ENCODE data around the gene PLEKHN1.

The PLEKHN1 gene, protein sequence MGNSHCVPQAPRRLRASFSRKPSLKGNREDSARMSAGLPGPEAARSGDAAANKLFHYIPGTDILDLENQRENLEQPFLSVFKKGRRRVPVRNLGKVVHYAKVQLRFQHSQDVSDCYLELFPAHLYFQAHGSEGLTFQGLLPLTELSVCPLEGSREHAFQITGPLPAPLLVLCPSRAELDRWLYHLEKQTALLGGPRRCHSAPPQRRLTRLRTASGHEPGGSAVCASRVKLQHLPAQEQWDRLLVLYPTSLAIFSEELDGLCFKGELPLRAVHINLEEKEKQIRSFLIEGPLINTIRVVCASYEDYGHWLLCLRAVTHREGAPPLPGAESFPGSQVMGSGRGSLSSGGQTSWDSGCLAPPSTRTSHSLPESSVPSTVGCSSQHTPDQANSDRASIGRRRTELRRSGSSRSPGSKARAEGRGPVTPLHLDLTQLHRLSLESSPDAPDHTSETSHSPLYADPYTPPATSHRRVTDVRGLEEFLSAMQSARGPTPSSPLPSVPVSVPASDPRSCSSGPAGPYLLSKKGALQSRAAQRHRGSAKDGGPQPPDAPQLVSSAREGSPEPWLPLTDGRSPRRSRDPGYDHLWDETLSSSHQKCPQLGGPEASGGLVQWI

DNA sequence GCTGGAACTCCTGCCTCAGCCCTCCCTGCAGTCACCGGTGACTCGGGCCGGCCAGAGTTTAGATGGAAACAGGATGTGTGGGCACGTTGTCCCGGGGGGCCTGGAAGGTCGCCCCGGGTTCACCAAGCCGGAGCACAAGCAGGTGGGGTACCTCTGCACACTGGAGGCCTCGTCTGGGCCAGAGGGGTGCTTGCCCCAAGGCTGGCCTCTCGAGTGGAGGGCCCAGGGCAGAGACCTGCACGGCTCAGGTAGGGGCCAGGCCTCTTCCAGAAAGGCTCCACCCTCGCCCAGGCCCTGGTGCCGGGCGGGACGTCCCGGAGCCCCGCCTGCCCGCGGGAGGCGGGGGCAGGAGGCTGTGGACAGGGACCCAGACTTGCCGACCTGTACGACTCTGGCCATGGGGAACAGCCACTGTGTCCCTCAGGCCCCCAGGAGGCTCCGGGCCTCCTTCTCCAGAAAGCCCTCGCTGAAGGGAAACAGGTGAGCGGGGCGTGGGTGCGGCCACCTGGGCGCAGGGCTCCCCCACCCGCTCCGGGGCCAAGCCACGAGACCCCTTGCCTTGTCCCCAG lies at the start of gene PLEKHN1:
Gene PLEKHN1, plus strand, starts transcription at position 348 of the 569 bp plus-strand sequence. Its CDS starts 50 bp downstream, at position 398.
- in situ Hi-C loops (cut with MboI; ENCODE audit: low sequenced_read_pairs), result no loop called here

DNA sequence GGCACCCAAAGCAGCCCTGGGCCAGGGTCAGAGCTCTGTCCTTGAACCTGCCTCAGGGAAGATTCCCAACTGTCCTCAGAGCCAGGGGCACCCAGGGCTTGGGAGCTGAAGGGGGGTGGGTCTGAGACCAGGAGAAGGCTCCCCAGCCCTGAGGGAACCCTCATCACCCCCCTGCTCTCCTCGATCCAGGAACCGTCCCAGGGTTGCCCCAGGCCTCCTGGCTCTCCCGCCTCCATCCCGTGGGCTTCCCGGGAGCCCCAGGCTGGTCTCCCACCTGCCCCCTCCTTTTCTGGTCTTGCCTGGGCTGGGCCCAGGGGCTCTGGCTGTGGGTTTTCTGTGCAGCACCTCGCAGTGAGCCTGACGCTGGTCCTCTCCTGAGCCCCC lies 49.2 kb upstream of the PLEKHN1 start:
- in situ Hi-C loops (cut with MboI; ENCODE audit: low sequenced_read_pairs), result no loop called here

DNA sequence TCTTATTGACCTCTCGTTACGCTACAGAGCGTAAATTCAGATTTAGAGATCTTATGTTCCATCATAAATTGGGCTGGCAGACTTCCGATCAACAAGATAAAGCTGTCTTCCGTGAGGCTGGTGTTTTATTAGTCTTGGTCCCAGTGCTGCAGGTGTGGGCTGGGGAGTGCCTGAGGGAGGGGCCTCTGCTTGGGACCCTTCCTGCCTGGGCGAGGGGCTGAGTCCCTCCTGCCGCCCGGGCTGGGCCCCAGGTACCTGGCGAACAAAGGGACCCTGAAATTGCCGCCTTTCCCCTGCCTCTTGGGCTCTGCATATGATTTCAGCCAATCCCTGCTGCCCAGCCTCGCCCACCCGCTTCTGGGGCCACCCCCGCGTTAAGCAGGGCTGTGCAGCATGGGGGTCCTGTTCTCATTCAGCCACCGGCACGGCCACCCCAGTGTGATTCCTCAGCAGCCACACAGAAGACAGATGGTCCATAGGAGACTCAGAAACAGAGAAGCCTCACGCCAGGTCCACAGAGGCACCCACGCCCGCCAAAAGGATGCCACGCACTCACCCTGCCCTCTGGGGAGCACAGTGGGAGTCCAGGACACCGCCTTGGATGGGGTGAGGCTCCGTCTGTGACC lies 48.7 kb upstream of the PLEKHN1 start:
- in situ Hi-C loops (cut with MboI; ENCODE audit: low sequenced_read_pairs), result no loop called here

DNA sequence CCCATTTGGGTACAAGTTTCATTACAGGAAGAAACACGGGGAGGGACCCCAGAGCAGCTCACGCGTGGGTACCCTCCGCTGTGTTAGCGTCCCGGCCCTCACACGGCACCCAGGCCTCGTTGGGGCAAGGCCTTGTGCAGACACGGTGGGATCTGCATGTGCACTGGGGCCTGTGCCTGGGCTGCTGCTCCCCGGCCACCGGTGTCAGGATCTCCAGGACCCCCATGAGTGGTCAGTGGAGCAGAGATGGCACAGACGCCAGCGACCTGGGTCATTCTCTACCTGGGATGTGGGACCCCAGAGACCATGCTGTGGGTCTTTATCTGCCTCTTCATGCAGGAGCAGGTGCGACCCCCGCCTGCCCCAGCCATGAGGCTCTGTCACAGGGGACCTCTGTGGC lies 47.9 kb upstream of the PLEKHN1 start:
- in situ Hi-C loops (cut with MboI; ENCODE audit: low sequenced_read_pairs), result no loop called here

DNA sequence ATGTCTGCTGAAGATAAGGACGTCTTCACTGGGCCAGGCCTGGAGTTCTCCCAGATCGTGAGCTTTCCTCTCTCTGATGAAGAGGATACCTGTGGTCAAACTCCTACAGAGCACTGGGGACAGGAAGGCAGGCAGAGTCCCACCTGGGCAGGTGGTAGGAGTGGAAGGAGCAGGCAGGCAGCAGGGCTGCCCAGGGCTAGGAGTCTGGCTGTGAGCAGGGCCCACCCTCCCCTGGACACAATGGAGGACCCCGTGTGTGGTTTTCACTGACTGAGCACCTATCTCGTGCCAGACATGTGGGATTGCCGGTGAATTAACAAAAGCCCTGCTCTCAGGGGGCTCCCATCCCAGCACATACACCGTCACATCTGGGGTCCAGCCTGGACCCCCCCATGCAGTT lies 47.4 kb upstream of the PLEKHN1 start:
- in situ Hi-C loops (cut with MboI; ENCODE audit: low sequenced_read_pairs), result no loop called here

DNA sequence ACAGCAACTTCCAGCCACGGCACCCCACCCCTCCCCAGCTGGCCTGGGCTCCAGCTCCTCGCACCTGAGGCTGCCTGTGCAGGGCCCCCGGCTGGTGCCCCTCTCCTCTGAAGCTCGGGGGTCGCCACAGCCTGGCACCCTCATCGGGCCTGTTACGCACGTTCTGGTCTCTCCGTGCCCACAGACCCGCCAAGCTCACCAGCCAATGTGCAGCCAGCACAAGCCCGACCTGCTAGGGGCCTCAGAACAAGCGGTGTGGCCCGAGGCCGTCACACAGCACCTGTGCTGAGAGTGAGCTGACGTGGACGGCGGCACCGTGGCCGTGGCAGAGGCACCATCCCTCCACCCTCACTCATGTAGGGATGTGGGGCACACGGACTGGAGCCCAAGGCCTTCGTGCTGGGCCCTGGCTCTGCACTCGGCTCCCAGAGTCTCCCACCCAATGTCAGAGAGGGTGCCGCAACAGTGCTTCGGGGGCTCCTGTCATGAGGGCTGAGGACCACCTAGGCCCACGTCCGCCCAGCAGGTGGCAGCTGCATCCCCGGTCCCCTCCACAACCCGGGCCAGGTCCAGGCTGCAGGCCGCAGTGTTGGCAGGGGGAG lies 46.9 kb upstream of the PLEKHN1 start:
- in situ Hi-C loops (cut with MboI; ENCODE audit: low sequenced_read_pairs), result no loop called here

DNA sequence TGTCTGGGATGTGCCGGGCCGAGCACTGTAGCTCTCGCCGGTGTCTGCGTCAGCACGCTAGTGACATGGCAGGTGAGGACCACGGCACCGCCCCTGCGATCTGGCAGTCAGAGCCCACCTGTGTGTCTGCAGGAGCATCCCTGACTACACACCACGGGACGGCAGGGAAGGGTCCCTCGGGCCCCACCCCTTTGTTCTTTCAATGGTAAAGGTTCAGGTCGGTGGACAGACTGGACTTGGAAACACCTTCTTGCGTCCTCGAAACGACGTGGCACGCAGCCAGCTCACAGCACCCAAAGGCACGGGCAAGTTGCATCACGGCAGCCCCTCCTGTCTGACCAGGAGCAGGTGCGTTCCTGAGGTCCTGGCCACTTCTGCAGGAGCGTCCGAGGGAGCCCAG lies 46.3 kb upstream of the PLEKHN1 start:
- in situ Hi-C loops (cut with MboI; ENCODE audit: low sequenced_read_pairs), result no loop called here

DNA sequence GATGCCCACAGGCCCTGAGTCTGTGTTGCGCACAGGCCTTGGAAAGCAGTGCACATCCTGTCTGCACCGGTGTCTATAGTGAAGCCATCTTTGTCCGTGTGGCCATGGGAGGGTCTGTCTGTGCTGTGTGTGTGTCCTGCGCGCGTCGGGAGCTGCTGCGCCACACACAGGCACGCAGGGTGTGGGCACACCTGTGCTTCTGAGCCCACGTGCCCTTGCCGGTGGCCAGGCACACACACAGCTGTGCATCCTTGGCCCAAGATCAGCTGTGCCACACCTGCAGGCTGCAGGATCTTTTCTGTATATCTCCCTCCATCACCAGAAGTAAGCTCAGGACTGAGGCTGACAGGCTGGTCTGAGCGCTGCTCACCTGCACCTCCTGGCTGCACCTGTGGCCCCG lies 45.8 kb upstream of the PLEKHN1 start:
- in situ Hi-C loops (cut with MboI; ENCODE audit: low sequenced_read_pairs), result no loop called here

DNA sequence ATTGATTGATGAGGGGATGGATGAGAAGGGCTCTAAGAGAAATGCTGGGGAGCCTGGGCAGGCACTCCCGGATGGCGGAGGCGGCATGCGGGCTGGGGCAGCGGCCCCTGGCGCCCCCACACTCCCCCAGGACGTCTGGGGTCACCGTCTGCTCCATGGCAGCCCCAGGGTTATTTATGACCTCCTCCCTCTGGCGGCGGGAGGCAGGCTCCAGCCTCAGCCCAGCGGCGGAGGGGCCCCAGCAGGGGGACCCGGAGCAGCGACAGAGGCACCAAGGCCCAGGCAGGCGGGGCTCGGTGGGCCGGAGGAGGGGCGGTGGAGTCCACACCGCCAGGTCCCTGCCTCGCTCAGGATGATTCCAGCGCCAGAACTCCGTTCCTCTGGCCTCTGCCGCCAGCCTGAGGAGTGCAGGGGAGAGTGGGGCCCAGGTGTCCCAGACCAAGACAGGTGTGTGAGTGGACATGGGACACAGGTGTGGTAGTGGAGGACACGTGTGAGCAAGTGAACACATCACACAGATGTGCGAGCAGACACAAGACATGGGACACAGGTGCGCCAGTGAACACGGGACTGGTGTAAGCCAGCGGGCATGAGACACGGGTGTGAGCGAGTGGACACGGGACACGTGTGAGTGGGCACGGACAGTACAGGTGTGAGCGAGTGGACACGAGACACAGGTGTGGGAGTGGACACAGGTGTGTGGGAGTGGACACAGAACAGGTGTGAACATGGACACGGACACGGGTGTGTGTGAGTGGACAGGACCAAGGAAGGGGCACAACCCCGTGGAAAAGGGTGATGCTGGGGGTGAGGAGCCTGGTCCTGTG lies 45.1 kb upstream of the PLEKHN1 start:
- in situ Hi-C loops (cut with MboI; ENCODE audit: low sequenced_read_pairs), result no loop called here

DNA sequence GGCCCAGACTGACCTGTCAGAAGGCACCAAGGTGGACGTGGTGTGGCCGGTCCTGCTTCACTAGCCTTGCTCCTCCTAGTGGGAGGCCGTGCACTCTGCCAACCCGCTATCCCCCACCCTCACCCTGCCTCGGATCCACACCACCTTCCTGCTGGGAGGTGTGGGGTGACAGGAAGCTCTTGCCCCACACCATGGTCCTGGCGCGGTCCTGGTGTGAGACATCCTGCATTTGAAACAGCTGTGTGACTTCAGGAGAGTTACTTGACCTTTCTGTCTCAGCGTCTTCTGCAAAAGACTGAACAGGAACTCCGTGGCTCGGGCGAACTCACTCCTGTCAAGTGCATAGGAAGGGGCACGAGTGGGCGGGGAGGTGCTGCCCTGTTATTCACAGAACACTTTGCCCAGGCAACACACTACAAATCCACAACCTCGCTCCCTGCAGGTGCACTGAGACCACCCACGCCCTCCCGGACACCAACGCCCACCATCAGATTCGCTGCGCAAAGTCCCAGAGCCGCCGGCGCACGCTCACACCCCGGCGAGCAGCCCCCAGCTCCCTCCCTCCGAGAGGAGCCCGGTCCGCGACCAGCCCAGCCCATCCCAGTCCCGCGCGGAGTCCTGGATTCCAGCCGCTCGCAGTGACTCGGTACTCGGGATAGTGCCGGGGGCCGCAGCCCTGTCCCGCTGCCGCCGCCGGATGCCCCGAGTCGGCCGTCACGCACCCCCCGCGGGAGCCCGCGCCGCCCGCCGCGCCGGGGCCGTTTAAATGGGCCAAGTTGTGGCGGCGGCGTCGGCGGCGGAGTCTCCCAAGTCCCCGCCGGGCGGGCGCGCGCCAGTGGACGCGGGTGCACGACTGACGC lies 42.9 kb upstream of the PLEKHN1 start, which contains the start of gene SAMD11:
Gene SAMD11, plus strand, starts transcription at position 793 of the 860 bp plus-strand sequence. CDS start 509 bp downstream, outside the sequence.
- in situ Hi-C loops (cut with MboI; ENCODE audit: low sequenced_read_pairs), result no loop called here

DNA sequence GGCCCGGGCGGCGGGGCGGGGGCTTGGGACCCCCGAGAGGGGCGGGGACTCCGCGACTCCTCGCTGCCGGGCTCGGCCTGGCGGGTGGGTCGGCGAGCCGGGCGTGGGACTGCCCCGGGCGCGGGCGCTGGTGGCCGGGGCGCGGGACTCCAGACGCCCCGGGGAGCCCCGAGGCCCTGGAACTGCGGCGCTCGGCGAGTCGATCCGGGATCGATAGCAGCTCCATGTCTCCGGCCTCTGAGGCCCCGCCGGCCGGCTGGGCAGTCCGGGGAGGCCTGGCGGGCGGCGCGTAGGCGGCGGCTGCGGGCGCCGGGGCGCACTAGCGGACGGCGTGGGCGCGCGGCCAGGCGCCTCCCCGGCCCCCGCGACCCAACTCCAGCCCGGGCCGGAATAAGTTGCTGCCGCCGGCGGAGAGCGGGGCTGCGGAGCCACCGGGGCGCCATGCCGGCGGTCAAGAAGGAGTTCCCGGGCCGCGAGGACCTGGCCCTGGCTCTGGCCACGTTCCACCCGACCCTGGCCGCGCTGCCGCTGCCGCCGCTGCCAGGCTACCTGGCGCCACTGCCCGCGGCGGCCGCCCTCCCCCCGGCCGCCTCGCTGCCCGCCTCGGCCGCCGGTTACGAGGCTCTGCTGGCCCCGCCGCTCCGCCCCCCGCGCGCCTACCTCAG lies 42.2 kb upstream of the PLEKHN1 start:
- in situ Hi-C loops (cut with MboI; ENCODE audit: low sequenced_read_pairs), result no loop called here

DNA sequence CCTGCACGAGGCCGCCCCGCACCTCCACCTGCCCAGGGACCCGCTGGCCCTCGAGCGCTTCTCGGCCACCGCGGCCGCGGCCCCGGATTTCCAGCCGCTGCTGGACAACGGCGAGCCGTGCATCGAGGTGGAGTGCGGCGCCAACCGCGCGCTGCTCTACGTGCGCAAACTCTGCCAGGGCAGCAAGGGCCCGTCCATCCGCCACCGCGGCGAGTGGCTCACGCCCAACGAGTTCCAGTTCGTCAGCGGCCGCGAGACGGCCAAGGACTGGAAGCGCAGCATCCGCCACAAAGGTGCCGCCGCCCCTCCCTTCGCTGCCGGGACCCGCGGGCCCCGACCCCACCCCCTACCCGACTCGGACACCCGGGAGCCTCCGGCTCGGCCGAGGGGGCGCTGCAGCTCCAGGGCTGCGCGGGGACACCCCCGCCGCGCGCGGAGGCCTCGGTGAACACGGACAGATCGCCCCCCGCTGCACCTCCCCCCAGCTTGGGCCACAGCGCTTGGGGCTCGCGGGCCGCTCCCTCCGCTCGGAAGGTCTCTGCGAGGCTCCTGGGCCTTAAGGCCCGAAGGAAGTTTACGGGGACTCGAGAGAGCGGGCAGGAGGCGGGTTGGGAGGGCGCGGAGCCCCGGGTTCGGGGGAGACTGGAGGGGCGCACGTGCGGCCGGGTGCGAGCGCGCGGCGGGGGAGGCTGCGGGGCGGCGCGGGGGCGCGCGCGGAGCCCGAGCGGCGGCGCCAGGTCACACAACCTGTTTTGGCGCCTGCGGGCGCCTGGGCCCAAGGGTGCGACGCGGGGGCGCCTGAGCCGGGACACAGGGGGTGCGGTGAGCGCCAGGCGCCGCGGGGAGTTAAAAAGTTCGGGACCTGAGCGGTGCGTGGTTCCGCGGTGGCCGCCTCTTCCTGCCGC lies 41.4 kb upstream of the PLEKHN1 start:
- in situ Hi-C loops (cut with MboI; ENCODE audit: low sequenced_read_pairs), result no loop called here

DNA sequence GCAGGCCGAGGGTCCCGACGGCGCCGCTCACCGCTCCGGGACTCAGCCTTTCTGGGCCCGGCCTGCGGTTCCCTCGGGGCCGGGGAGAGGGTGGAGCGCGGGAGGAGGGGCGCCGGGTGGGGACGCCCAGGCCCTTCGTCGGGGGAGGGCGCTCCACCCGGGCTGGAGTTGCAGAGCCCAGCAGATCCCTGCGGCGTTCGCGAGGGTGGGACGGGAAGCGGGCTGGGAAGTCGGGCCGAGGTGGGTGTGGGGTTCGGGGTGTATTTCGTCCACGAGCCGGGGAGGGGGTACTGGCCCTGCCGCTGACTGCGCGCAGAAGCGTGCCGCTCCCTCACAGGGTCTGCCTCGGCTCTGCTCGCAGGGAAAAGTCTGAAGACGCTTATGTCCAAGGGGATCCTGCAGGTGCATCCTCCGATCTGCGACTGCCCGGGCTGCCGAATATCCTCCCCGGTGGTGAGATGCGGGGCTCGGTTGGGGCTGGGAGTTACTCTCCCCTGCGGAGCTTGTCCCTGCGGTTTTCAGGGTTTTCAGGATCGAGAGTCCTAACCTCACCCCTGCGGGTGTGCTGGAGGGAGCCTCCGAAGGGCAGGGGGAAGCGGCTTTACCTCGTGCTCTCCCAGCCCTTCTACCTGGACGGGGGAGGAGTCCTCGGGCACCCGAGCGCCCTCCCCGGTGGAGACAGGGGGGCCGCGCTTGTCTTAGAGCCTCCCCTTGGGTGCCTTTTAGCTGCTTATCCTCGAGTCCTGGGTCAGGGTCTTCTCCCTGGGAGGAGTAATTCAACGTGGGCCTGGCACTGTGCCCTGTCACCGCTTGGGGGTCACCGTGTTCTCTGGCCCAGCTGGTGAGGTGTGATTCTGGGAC lies 40.5 kb upstream of the PLEKHN1 start:
- in situ Hi-C loops (cut with MboI; ENCODE audit: low sequenced_read_pairs), result no loop called here

DNA sequence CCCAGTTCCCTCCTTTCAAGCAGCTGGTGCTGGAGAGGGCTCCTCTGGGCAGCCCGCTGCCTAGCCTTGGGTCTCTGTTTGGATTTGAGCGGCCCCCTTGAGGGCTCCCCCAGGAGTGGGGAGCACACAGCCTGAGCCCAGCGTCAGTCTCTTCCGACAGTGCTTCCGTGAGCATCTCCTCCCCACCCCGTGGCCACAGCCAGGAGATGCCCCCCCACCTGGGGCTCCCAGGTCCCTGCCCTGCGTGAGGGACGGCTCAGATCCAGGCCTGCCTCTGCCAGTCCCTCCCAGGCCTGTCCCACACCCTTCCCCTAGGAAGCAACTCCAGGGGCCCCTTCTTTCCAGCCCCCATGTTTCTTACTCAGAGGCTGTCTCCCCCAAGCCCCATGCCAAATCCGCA lies 39.0 kb upstream of the PLEKHN1 start:
- in situ Hi-C loops (cut with MboI; ENCODE audit: low sequenced_read_pairs), result no loop called here

DNA sequence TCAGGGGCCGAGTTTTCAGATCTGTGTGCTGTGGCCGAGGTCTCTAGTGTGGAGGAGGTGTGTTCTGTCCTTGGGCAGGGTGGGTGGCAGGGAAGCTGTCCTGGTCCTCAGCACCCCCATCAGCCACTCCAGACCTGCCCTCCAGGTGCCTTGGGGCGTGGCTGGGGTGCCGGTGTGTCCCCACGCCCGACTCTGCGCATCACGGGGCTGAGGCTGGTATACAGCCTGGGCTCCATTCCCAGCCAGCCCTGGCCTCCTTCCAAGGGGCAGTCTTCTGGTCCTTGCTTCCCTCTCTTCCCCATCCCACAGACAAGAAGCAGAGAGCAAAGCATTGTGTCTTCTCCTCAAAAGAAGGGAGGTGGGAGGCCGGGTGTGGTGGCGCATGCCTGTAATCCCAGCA lies 38.5 kb upstream of the PLEKHN1 start:
- in situ Hi-C loops (cut with MboI; ENCODE audit: low sequenced_read_pairs), result no loop called here

DNA sequence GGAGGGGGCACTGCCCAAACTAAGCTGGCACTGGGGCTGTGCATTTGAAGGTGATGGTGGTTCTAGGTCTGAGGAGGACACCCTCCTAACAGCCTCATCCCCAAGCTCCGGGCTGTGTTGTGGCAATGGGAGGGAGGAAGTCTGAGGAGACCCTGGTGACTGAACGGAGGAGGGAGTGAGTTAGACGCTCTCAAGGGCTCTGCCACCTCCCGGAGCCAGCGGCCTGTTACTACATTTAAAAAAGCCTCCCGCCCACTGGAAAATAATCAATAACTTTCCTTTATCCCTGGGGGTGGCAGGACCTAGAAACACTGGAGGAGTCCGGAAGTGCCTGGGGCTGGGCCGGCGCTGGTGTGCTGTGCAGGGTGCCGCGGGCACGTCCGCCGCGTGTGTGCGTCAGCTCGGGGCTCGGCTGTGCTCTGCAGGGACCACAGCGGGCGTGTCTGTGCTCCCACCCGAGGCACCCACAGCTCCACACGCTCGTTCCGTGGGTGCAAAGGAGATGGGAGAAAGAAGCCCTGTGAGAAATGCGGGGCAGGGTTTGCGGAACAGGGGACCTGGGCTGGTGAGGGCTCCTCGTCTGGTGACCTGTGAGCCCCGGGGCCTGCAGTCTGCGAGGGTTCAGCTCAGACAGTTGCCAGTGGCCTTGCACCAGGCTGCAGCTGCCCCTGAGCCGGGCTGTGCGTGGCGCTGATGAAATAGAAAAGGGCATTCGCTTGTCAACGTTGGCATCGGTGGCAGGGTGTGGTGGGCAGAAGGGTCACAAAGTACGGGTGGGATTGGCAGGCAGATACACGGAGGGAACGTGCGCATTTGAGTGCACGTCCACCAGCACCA lies 37.2 kb upstream of the PLEKHN1 start:
- in situ Hi-C loops (cut with MboI; ENCODE audit: low sequenced_read_pairs), result no loop called here

All from HL-60/S4 (cell line).